Measurements from ENCODE around the gene EEPD1.

Gene EEPD1

DNA sequence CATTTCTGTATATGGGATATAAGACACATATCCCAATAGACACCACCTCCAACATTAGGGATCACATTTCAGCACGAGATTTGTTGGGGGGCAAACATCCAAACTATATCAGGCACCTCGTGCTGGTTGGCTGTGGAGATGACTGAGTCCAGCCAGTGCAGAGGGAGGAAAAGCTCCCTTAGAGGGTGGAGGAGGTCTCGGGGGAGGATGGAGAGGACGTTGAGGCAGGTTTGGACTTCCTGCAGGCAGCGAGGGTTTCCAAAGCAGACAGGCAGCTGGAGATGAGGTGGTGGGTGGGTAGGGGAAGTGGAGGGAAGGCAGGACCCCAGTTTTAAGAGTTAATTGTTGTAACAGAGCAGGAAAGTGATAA, 56.7 kb downstream of the EEPD1 start:
- Histone ChIP-seq H3K27ac (ENCODE audit: low read depth, low read length) (no peak overlapping the region), H3K4me2 (ENCODE audit: low read length) (no peak overlapping the region), H3K4me1 (ENCODE audit: control insufficient read depth in 1 of 2, insufficient read depth in 2 of 2, low read length in 2 of 2) (peaks cover 14 to 17% of the 10 kb centered on the region in 2 experiments), H3K14ac (ENCODE audit: low read length) (no peak overlapping the region), H3K79me1 (ENCODE audit: low read length) (peaks cover 3% of the 10 kb centered on the region), H2AK5ac (ENCODE audit: low read length) (no peak overlapping the region), H4K12ac (ENCODE audit: low read depth, low read length) (no peak overlapping the region), H2BK12ac (ENCODE audit: low read length) (no peak overlapping the region), H4K8ac (ENCODE audit: low read depth, low read length) (no peak overlapping the region), H3K9me3 (ENCODE audit: insufficient read depth, low read depth, low read length) (no peaks in the 10 kb centered on the region), H4K91ac (ENCODE audit: low read depth, low read length) (no peak overlapping the region), H3K18ac (ENCODE audit: low read length) (no peak overlapping the region), H3K4me3 (ENCODE audit: low read depth, low read length) (no peak overlapping the region), H3K79me2 (ENCODE audit: control insufficient read depth, insufficient read depth, low read length, poor library complexity) (no peaks in the 10 kb centered on the region), H2BK120ac (ENCODE audit: insufficient read depth, low read length, poor library complexity) (no peak overlapping the region), H3K9ac (ENCODE audit: low read length) (no peak overlapping the region), H3K36me3 (ENCODE audit: control insufficient read depth in 1 of 2, insufficient read depth in 2 of 2, low read length in 2 of 2) (no peaks in the 10 kb centered on the region), H2BK5ac (ENCODE audit: low read depth, low read length, poor library complexity) (no peak overlapping the region), H3K23ac (ENCODE audit: low read length) (no peak overlapping the region), H2AFZ (ENCODE audit: insufficient read depth, low read length, poor library complexity) (no peak overlapping the region), H3K27me3 (ENCODE audit: insufficient read depth, low read length) (no peaks in the 10 kb centered on the region), H3K4ac (ENCODE audit: low read depth, low read length) (no peak overlapping the region)
- DNase-seq = no peak
- no CpG with 5 or more reads among the region's 5 CpGs for WGBS (ENCODE audit: extremely low coverage, insufficient coverage, insufficient read length)

DNA sequence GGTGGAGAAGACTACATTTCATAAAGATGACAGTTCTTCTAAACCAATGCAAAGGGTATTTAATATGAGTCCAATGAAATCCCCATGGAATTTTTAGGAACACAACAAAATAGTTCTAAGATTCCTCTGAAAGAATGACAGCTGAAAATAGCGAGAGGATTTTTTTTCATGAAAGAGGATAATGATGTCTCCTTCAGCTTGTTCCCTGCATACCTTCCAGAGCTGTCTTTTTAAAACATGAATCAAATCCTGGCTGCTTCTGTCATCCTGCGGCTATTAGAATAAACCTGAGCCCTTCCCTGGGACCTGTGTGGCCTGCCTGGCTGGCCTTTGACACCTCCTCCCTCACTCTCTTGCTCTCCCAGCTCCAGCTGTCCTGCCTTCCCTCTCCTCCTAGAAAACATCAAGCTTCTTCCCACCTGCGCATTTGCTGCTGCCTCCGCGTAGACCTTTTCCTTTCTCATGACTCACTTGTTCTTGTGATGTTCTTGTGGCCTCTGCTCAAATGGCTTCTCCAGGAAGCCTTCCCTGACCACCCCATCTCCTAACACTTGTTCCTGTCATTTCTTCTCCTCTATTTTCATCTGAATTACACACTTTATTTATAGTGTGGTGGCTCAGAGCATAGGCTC, 57.4 kb downstream of the EEPD1 start:
- H3K14ac ChIP-seq (ENCODE audit: low read length) = no peak overlapping the region
- H4K8ac ChIP-seq (ENCODE audit: low read depth, low read length) = no peak overlapping the region
- no peak overlapping the region for H2BK5ac ChIP-seq (ENCODE audit: low read depth, low read length, poor library complexity)
- no peak overlapping the region for H2BK120ac ChIP-seq (ENCODE audit: insufficient read depth, low read length, poor library complexity)
- no peak overlapping the region for H2AFZ ChIP-seq (ENCODE audit: insufficient read depth, low read length, poor library complexity)
- H3K79me2 ChIP-seq (ENCODE audit: control insufficient read depth, insufficient read depth, low read length, poor library complexity) = no peaks in the 10 kb centered on the region
- H3K4ac ChIP-seq (ENCODE audit: low read depth, low read length) = no peak overlapping the region
- no peaks in the 10 kb centered on the region for H3K27me3 ChIP-seq (ENCODE audit: insufficient read depth, low read length)
- H3K23ac ChIP-seq (ENCODE audit: low read length) = no peak overlapping the region
- no peak overlapping the region for H3K18ac ChIP-seq (ENCODE audit: low read length)
- H3K9ac ChIP-seq (ENCODE audit: low read length) = no peak overlapping the region
- no peak overlapping the region for H4K91ac ChIP-seq (ENCODE audit: low read depth, low read length)
- H3K4me2 ChIP-seq (ENCODE audit: low read length) = no peak overlapping the region
- no CpG with 5 or more reads among the region's 5 CpGs for WGBS (ENCODE audit: extremely low coverage, insufficient coverage, insufficient read length)
- H3K79me1 ChIP-seq (ENCODE audit: low read length) = peaks cover 3% of the 10 kb centered on the region
- no peak overlapping the region for H2AK5ac ChIP-seq (ENCODE audit: low read length)
- no peak for DNase-seq
- peaks cover 19 to 22% of the 10 kb centered on the region in 2 experiments for H3K4me1 ChIP-seq (ENCODE audit: control insufficient read depth in 1 of 2, insufficient read depth in 2 of 2, low read length in 2 of 2)
- no peak overlapping the region for H4K12ac ChIP-seq (ENCODE audit: low read depth, low read length)
- H3K36me3 ChIP-seq (ENCODE audit: control insufficient read depth in 1 of 2, insufficient read depth in 2 of 2, low read length in 2 of 2) = no peaks in the 10 kb centered on the region
- H3K4me3 ChIP-seq (ENCODE audit: low read depth, low read length) = no peak overlapping the region
- H3K9me3 ChIP-seq (ENCODE audit: insufficient read depth, low read depth, low read length) = no peaks in the 10 kb centered on the region
- H2BK12ac ChIP-seq (ENCODE audit: low read length) = no peak overlapping the region
- no peak overlapping the region for H3K27ac ChIP-seq (ENCODE audit: low read depth, low read length)

DNA sequence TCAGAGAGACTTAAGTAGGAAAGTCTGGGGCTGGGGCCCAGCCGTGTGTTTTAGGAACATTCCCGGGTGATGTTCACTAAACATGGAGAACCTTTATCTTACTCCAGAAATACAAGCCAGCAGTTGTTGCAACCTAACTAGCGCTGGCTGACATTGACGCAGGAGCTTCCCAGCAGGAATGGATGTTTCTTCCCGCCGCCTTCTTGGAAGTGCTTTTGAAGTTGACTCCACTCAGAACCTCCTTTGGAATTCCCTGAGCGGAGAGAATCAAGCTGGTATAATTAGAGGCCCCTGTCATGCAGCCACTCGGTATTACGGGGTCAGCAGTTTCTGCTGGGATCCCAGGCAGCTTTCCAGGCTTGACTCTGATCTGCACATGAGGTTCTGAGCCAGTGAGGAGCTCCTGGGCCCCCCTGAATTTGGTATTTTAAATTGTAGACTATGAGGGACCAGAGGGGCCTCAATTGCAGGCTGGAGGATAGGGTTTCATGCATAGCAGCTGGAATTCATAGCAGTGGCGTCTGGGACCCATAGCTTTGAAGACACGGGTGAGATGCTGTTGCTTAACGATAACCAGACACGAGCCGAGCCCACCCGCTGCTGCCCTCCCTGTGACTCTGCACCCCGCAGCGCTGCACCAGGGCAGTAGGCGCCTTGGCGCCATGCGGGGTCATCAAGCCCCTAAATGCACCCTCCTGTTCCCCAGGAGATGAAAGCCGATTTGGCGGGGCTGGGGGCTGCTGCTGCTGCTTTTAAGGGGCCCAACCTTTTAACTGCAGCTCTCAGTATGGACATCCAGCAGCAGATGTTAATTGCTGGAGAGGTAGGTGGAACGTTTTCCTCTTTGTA, 61.8 kb downstream of the EEPD1 start:
- H3K79me1 ChIP-seq (ENCODE audit: low read length) = no peaks in the 10 kb centered on the region
- no CpG with 5 or more reads among the region's 23 CpGs for WGBS (ENCODE audit: extremely low coverage, insufficient coverage, insufficient read length)
- H2AK5ac ChIP-seq (ENCODE audit: low read length) = no peak overlapping the region
- no peak for DNase-seq
- H4K12ac ChIP-seq (ENCODE audit: low read depth, low read length) = no peak overlapping the region
- H3K14ac ChIP-seq (ENCODE audit: low read length) = no peak overlapping the region
- peak overlapping the region; percentile 16 for H2BK5ac ChIP-seq (ENCODE audit: low read depth, low read length, poor library complexity)
- no peaks in the 10 kb centered on the region for H3K27me3 ChIP-seq (ENCODE audit: insufficient read depth, low read length)
- no peak overlapping the region for H3K23ac ChIP-seq (ENCODE audit: low read length)
- no peak overlapping the region for H3K9ac ChIP-seq (ENCODE audit: low read length)
- peak overlapping the region; percentile 30 for H3K4me2 ChIP-seq (ENCODE audit: low read length)
- no peak overlapping the region for H2AFZ ChIP-seq (ENCODE audit: insufficient read depth, low read length, poor library complexity)
- no peak overlapping the region for H3K4me3 ChIP-seq (ENCODE audit: low read depth, low read length)
- no peak overlapping the region for H3K18ac ChIP-seq (ENCODE audit: low read length)
- H3K4ac ChIP-seq (ENCODE audit: low read depth, low read length) = no peak overlapping the region
- H4K8ac ChIP-seq (ENCODE audit: low read depth, low read length) = no peak overlapping the region
- peak overlapping the region; percentile 13 for H4K91ac ChIP-seq (ENCODE audit: low read depth, low read length)
- H3K79me2 ChIP-seq (ENCODE audit: control insufficient read depth, insufficient read depth, low read length, poor library complexity) = no peaks in the 10 kb centered on the region
- peaks cover 12 to 16% of the 10 kb centered on the region in 2 experiments for H3K4me1 ChIP-seq (ENCODE audit: control insufficient read depth in 1 of 2, insufficient read depth in 2 of 2, low read length in 2 of 2)
- no peaks in the 10 kb centered on the region for H3K36me3 ChIP-seq (ENCODE audit: control insufficient read depth in 1 of 2, insufficient read depth in 2 of 2, low read length in 2 of 2)
- peak overlapping the region; percentile 2 for H3K27ac ChIP-seq (ENCODE audit: low read depth, low read length)
- no peak overlapping the region for H2BK120ac ChIP-seq (ENCODE audit: insufficient read depth, low read length, poor library complexity)
- no peak overlapping the region for H2BK12ac ChIP-seq (ENCODE audit: low read length)
- H3K9me3 ChIP-seq (ENCODE audit: insufficient read depth, low read depth, low read length) = no peaks in the 10 kb centered on the region

DNA sequence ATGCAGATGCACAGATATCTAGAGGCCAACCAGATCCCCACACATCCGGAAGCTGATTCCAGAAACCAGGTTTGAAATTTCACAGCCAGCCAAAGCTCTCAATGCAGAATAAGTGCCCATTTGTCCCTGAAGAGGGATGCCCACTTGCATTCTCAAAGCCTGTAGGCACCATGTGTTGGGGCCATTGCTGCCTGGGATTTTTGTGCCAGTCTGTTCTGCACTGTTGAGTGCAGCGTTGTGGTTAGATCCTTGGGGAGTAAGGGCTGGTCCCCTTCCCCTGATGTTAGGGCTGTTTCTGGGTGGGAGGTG, 62.4 kb downstream of the EEPD1 start:
- Histone ChIP-seq H2BK120ac (ENCODE audit: insufficient read depth, low read length, poor library complexity) (peak overlapping the region; percentile 24), H3K18ac (ENCODE audit: low read length) (peak overlapping the region; percentile 29)
- no CpG with 5 or more reads among the region's 2 CpGs for WGBS (ENCODE audit: extremely low coverage, insufficient coverage, insufficient read length)

More for the DNA sequence above, 62.4 kb downstream of the EEPD1 start:
- Histone ChIP-seq H4K12ac (ENCODE audit: low read depth, low read length) (no peak overlapping the region), H3K9ac (ENCODE audit: low read length) (no peak overlapping the region), H3K79me1 (ENCODE audit: low read length) (no peaks in the 10 kb centered on the region), H4K91ac (ENCODE audit: low read depth, low read length) (peak overlapping the region; percentile 19), H2BK5ac (ENCODE audit: low read depth, low read length, poor library complexity) (peak overlapping the region; percentile 42), H3K4ac (ENCODE audit: low read depth, low read length) (no peak overlapping the region), H4K8ac (ENCODE audit: low read depth, low read length) (no peak overlapping the region), H3K14ac (ENCODE audit: low read length) (no peak overlapping the region), H2BK12ac (ENCODE audit: low read length) (peak overlapping the region; percentile 15), H3K79me2 (ENCODE audit: control insufficient read depth, insufficient read depth, low read length, poor library complexity) (no peaks in the 10 kb centered on the region), H3K4me3 (ENCODE audit: low read depth, low read length) (no peak overlapping the region), H3K27ac (ENCODE audit: low read depth, low read length) (peak overlapping the region; percentile 21), H3K9me3 (ENCODE audit: insufficient read depth, low read depth, low read length) (no peaks in the 10 kb centered on the region), H3K4me2 (ENCODE audit: low read length) (peak overlapping the region; percentile 30), H3K27me3 (ENCODE audit: insufficient read depth, low read length) (no peaks in the 10 kb centered on the region), H3K36me3 (ENCODE audit: control insufficient read depth in 1 of 2, insufficient read depth in 2 of 2, low read length in 2 of 2) (no peaks in the 10 kb centered on the region), H2AK5ac (ENCODE audit: low read length) (no peak overlapping the region), H3K4me1 (ENCODE audit: control insufficient read depth in 1 of 2, insufficient read depth in 2 of 2, low read length in 2 of 2) (peaks cover 12 to 16% of the 10 kb centered on the region in 2 experiments), H2AFZ (ENCODE audit: insufficient read depth, low read length, poor library complexity) (no peak overlapping the region), H3K23ac (ENCODE audit: low read length) (no peak overlapping the region)
- no peak for DNase-seq

All from trophoblast cell (in vitro differentiated cells and primary cell).